HG02943 (cell line): ENCODE data around the gene PTPN21.

ENCODE experiments used
- ATAC-seq: cut with Tn5 transposase; IDR thresholded peaks from one replicate; pipeline ENCODE4 v1.9.1; 2021; ENCODE audit warnings: mild to moderate bottlenecking, low read depth, moderate library complexity; ENCODE audit not compliant: unreplicated experiment

PTPN21 gene

GRCh38 chr14:88554457-88555286, at the start of gene PTPN21:
TSS of gene PTPN21 (minus strand) at chr14:88555007. CDS start at chr14:88550417, 4,590 bp downstream.
- ATAC-seq: no peak

DNA sequence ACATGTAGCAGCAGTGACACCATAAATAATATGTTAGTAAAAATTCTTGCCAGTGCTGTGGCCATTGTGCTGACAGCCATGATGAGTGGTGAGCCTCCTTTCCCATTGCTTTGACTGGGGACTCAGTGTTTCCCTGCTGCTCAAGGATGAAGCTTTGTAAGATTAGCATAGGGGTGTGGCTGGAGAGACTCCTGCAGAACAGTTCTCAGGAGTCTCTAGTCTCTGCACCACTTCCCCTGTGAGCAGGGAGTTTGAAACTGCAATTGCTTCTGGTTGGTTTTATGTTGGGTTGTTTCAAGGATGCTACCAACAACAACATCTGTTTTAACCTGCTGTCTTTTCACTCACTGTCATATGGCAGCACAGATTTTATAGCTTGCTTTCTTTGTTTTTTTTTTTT, 49.4 kb upstream of the PTPN21 start:
- no peak for ATAC-seq

DNA sequence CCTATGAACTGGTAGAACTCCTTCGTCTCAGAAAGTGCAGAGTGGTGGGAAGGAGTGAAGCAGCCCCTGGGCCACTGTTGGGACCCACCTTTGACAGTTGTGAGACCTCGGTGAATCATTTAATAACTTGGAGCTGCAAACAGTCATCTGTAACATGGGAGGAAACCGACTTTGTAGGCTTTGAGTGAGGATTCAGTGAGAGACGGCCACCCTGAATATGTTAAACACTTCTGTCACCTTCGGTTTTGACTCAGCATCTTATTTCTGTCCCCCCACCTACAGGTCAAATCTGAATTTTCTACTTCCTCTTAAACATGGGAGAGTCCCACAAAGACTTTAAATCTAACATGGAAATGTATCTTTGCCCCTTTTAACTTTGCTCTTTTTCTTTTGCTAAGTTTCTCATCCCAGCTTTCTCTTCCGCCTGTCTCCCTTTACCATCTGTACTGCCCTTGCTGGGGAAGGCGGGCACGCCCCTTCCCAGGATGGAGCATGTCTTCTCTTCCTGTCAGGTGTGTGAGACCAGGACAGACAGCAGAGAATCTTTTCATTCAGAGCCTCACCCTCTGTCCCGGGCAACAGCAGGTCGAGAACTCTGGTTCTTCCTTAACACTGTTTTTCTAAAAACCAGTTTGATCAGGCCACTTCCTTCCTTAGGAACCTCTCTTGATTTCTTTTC, 45.1 kb upstream of the PTPN21 start:
- peak; percentile 87 for ATAC-seq

DNA sequence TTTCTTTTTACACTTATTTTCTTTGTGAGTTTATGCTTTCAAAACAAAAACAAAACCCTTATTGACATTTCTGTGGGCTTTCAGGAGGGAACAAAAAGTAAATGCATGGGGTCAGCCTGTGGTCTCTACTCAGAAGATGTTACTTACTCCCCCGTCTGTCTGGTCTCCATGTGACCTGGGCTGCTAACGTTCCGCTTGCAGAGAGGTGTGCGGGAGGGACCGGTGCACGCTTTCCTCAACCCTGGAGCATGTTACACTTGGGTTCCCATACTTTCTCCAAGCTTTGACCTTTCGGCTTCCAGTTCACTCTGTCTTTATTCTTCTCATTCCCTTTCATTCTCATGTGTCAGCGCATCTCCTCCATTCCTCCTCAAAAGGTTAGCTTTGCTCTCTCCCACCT, 44.5 kb upstream of the PTPN21 start:
- ATAC-seq: peak; percentile 34

GRCh38 chr14:88598097-88598675, 43.4 kb upstream of the PTPN21 start:
- no peak for ATAC-seq

- ATAC-seq: no peak
Observed at GRCh38 chr14:88597601-88598000, 42.8 kb upstream of the PTPN21 start.

- ATAC-seq: no peak
Observed at GRCh38 chr14:88597038-88597437, 42.2 kb upstream of the PTPN21 start.

GRCh38 chr14:88592031-88592430, 37.2 kb upstream of the PTPN21 start:
- no peak for ATAC-seq

DNA sequence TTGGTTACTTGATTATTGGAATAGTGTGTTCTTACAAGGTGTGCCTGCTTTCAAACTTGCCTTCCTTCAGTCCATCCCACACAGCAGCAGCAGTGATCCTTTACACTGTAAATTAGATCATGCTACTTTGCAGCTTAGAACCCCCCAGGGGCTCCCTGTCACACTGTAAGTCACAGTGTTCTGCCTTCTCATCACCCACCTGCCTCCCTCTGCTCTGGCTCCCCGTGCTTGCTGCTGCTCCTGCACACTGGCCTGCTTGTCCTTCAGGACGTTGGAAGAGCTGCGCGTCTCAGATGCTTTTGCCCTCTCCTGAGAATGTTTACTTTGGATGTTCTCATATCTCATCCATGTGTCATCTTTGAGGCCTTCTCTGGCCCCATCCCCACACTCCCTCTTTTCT, 35.4 kb upstream of the PTPN21 start:
- ATAC-seq: no peak

- no peak for ATAC-seq
Observed at GRCh38 chr14:88588081-88588480, 33.3 kb upstream of the PTPN21 start.

DNA sequence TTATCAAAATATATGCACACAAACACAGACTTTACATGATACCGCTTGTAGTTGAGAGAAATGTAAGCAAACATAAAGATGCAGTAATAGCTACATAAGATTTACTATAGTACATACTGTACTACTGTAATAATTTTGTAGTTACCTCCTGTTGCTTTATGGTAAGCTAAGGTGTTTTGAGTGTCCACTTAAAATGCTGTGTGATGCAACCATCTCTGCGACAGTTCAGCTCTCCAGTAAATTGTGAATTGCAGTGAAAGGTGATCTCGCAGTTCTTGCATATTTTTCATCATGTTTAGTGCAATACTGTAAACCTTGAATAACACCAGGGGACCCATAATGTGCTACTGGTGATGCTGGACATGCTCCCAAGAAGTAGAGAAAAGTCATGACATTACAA, 29.6 kb upstream of the PTPN21 start:
- ATAC-seq: no peak

GRCh38 chr14:88576222-88576621, 21.4 kb upstream of the PTPN21 start:
- ATAC-seq: no peak

DNA sequence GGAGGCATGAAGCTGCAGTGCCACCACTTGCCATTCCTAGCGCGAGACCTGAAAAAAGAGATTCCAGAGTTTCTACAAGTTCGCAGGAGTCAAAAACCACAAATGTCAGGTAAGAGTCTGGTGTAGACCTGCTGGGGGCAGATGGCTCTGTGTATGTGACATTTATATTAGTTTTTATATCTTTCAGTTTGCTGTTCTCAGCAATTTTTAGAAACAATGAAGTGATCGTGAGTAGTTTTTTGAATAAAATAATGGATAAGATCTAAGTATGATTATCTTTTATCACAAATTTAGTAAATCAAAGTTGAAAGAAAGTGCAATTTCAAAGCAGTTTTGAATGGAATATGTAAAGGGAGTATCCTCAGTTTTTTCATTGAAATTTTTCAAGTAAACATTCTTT, 17.3 kb upstream of the PTPN21 start:
- no peak for ATAC-seq

- ATAC-seq: no peak
Observed at GRCh38 chr14:88568196-88568595, 13.4 kb upstream of the PTPN21 start.

GRCh38 chr14:88565427-88565826, 10.6 kb upstream of the PTPN21 start:
- no peak for ATAC-seq

GRCh38 chr14:88563845-88564244, 9.0 kb upstream of the PTPN21 start:
- ATAC-seq: no peak

DNA sequence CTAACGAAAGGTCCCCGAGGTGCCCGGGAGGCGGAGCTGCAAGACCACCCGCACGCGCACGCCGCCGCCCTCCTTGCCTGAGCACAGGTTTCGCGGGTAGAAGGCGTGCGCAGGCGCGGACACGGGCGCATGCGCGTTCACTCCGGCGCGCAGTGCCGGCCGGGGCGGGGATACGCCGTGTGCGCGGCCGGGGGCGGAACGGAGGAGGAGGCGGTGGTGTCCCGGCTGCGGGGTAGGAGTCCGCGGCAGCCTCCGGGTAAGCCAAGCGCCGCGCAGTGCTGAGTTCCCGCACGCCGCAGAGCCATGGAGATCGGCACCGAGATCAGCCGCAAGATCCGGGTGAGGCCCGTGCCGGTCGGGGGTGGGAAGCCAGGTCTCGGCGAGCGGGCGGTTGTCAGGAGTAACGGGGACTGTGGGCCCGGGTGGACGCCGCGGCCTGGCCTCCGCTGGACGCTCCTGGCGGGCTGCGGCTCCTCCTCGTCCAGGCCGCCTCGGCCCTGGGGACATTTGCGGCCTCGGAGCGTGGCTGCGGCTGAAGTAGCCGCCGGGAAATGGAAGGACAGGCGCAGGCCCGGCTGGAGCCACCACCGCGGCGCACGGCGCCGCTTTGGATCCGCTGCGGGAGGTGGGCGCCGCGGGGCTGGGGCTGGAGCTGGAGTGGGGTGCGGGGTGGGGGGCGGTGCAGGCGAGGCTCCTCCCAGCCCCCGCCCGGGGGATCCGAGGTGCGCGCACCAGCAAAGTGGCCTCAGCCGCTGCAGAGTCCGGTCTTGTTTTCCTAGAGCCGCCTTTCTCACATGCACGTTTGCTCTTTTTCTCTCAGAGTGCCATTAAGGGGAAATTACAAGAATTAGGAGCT, 8.3 kb upstream of the PTPN21 start, which contains the start of gene ZC3H14:
TSS of gene ZC3H14 (plus strand) at position 207 of the 856 bp plus-strand sequence. CDS start at position 304, 97 bp downstream.
- peak; percentile 98 for ATAC-seq

GRCh38 chr14:88562532-88562830, 7.7 kb upstream of the PTPN21 start:
- no peak for ATAC-seq

GRCh38 chr14:88559852-88560251, 5.0 kb upstream of the PTPN21 start:
- no peak for ATAC-seq

- no peak for ATAC-seq
Observed at GRCh38 chr14:88556581-88556980, 1.8 kb upstream of the PTPN21 start.
